Stimulated activated CD4-positive, alpha-beta T cell treated with anti-CD3 and anti-CD28 coated beads, Interleukin-1b, Interleukin-23, amount 100 ng/mL, for 24 hours (primary cell): Measurements from ENCODE around the gene SRL.
A peak's percentile ranks its signal among the peaks of the same experiment; 100 is the strongest.

Source experiments
- DNase-seq, 4 experiments: peaks; one replicate each; pipeline ENCODE4 v3.0.0-alpha.2; 2020; ENCODE audit warnings: low read depth in 4 of 4, low spot score in 1 of 4

SRL gene

DNA sequence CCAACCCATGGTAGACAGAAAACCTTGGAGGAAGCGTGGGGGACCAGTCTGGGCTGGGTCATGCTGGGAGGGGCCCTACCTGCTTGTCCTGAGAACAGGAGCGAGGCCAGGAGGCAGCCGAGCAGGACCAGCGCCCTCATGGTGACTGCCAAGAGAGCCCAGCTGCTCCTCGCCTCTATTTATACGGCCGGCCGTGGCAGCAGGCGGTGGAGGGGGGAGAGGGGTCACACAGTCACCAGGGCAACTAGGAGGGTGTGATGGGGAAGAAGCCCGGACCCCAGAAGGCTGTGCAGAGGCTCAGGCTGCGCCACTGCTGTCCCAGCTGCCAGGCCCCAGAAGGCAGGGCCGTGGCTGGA lies at the start of gene SRL:
SRL (minus strand) TSS at position 153 of the 356 bp plus-strand sequence; CDS start at position 140, 13 bp downstream.
- DNase-seq = no peak

- no peak for DNase-seq
These were observed 48.5 kb upstream of the SRL start for GRCh38 chr16:4290236-4290830.

DNA sequence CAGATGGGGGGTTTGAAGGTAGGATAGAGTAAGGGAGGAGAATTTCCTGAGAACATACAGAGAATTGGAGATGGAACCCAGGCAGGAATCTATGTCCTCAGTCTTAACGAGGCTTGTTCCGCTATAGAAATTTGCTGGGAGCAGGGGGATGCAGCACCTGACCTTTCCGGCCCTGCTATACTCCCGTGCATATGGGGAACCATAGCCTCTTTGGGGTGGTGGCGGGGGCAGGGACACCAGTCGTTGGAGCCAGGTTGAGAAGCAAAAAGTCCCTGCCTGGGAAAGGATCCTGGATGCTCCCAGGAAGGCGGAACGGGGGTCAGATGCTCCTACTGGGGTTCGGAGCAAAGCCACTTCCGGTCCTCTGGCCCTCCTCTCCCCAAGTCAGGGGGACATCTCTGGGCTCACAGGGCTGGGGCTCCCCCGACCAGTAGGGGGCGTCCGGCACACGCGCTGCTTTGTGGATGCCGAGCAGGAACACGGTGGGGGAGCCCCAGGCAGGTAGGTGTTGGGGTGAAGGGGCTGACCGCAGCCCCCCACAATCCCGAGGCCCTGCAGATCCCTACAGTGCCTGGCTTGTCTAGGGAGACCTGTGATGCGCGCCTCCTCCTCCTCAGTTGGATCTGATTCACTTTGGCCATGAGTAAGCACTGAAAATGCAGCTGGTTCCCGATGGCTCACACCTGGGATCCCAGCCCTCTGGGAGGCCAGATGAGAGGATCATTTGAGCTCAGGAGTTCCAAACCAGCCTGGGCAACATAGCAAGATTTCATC lies 46.5 kb upstream of the SRL start:
- peak; percentile 60 to 67 (median 66) for DNase-seq

DNA sequence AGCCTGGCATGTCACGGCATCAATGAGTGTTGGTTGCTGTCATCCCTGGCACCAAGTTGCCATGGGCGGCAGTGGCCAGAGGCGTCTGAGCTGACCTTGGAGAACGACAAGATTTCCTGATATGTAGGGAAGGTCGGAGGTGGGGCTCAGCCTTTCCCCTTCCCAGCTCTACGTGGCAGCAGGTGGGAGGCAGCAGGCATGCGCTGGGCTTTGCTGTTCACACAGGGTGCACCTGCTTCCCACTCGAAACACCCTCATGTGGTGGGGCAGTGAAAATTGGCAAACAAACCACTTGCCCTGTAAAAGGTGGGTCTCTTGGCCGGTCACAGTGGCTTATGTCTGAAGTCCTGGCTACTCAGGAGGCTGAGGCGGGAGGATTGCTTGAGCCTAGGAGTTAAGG lies 43.3 kb upstream of the SRL start:
- DNase-seq = no peak

DNA sequence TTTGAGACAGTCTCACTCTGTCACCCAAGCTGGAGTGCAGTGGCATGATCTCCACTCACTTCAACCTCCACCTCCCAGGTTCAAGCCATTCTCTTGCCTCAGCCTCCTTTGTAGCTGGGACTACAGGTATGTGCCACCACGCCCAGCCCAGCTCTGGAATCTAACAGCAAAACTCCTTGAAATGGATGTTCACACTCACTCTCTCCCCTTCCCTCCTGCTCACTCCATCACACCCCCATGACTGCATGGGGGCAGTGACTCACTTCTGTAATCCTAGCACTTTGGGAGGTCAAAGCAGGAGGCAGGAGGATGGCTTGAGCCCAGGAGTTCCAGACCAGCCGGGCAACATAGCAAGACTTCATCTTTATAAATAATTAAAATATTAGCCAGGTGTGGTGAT lies 42.1 kb upstream of the SRL start:
- DNase-seq = no peak

- no peak for DNase-seq
These were observed 41.6 kb upstream of the SRL start for GRCh38 chr16:4283441-4283840.

- DNase-seq = no peak
These were observed 38.7 kb upstream of the SRL start for GRCh38 chr16:4280625-4281024.

DNA sequence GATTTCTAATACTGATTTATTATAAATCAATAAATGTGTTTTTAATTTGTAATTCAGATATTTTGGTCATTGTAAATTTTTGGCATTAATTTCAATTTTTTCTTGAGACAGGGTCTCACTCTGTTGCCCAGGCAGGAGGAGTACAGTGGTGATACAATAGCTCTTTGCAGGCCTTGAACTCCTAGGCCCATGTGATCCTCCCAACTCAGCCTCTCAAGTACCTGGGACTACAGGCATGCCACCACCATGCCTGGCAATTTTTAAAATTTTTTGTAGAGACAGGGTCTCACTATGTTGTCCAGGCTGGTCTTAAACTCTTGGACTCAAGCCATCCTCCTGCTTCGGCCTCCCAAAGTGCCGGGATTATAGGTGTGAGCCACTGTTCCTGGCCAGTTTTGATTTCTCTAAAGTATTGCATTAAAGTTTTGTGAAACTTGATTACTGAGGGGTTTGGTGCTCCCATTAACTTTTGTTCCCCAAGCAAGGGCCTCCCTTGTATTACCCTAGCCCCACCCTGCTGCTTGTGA lies 36.2 kb upstream of the SRL start:
- no peak for DNase-seq

GRCh38 chr16:4275861-4276260 lies 34.0 kb upstream of the SRL start:
- DNase-seq = no peak

GRCh38 chr16:4273858-4274311 lies 32.0 kb upstream of the SRL start:
- DNase-seq = peak in 3 of 4 experiments; percentile 34 to 46 (median 38)

DNA sequence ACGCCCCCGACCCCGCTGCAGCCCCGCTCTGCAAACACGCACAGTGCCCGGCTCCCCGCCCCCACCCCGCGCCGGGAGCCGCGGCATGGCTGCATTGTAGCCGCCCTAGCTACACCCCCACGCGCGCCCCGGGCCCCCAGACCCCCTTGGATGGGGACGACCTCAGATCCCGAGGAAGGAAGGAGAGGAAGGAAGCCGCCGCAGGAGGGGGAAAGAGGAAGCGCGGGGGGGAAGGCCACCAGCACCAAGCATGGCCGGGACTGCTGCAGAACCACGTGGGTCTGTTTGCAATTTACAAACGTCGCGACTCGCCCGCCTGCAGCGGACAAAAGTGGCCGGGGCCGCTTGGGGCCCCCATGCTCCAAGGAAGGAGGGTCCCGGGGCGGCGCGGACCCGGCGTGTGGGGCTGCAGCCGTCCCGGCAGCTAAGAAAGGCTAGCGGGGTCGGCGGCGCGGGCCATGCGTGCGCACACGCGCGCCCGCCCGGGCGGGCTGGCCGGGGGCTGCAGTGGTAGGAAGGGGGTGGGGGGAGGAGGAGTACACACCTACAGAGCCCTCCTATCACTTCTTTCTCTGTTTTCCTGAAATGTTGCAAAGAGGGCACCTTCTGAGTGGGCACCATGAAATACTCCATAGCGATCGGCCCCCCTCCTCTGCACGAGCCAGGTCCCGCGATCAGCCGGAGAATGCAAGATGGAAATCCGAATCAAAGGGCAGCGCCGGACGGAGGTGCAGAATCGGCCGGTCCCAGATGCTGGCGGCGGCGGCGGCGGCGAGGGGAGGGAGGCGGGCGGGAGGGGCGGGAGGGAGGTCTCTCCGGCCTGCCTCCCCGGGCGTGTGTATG lies 30.5 kb upstream of the SRL start:
- DNase-seq = peak in 3 of 4 experiments; percentile 18 to 42 (median 36)

DNA sequence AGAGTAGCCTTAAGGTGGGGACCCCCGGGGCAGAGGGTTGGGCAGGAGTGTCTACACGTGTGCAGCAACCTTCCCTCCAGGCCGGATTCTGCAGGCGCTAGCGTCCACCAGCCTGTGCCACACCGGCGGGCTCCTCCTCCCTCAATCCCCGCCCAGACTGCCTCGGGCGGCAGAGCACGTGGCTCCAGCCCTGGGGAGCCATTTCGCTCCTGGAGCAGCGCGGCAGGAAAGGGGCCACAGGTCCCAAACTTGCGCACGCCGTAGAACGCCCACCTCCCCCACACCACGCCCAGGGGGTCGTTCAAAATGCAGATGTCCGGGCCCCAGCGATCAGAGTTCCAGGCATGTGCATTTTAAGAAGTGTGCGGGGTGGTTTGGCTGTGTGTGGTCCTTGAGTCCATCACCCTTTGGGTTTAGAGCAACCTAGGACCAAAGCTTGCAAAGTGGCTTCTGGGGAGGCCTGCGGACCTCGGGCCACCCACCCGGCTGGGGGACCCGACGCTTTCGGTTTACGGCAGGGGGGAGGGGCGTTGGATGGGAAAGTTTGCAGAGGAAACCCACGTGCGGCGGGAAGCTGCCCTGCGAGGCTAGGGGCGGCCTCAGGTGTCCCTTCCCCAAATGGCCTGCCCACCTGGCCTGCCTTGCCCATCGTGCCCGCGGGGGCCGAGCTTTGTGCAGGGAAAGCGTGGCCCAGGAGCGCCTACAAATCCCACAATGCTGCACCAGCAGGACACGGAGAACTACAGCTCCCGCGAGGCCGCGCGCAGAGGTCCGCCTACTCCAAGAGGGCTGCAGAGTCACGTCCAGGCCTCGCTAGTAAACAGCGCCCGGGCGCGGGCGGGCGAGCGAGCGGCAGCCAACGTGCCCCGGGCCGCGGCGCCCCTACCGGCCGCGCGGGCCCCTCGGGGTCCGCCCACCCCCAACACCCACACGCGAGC lies 29.6 kb upstream of the SRL start:
- DNase-seq = peak; percentile 75 to 85 (median 80)

GRCh38 chr16:4270595-4270994 lies 28.7 kb upstream of the SRL start:
- DNase-seq = no peak

- DNase-seq = no peak
These were observed 28.2 kb upstream of the SRL start for GRCh38 chr16:4270091-4270490.

- no peak for DNase-seq
These were observed 24.5 kb upstream of the SRL start for GRCh38 chr16:4266372-4266771.

DNA sequence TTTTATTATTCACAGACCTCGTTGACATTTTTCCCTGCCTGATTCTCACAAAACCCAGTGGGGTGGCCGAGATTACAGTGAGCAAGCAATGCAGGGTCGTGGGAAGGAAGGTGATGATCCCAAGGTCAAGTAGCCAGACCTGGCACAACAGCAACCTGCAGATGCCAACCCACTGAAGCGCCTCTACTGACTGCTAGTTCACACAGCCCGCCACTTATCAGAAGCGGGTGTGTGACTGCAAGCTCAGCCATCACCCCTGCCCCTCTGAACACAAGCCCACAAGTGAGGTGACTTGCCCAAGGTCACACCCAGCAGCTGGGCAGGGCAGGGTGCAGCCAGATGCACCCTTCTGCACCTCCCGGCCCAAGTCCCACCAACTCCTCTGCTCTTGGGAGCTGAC lies 23.8 kb upstream of the SRL start:
- no peak for DNase-seq

DNA sequence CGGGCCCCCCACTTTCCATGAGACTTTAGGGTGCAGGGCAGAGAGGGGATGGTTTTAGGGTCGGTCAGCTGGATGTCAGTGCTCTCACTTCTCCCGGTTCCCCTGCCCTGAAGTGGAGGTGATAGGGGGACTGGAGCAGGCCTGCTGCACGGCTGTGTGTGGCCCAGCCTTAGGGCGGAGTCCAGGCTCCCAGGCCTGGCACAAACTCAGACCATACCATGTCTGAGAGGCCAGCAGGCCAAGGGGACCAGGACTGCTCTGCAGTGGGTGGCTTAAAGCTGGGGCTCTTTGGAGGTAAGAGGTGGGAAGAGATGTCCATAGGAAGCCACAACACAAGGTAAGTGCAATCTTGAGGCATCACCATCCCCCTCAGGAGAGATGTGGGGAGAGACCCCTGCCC lies 22.7 kb upstream of the SRL start:
- DNase-seq = no peak

GRCh38 chr16:4263504-4264436 lies 21.9 kb upstream of the SRL start:
- DNase-seq = no peak

GRCh38 chr16:4262303-4262835 lies 20.5 kb upstream of the SRL start:
- DNase-seq = no peak
